Endothelial cell of umbilical vein (primary cell): Measurements from ENCODE around the gene RANBP17. TPM values are rescaled to one million over a fixed set of nuclear protein-coding genes. Genes with fewer than 3 reads are reported as not detected.

ENCODE experiments used
- BruUV-seq: library from RNA; stranded (reverse); fragments of 400-500 nt; replicated peaks from 2 replicates; lab custom pipeline; 2021; lab: Mats Ljungman, UMichigan
- CTCF ChIA-PET: fragments of 300-600, 350-600 bp; sonication (Branson Sonifier 250); formaldehyde crosslinking; loops from one replicate; lab custom pipeline; 2021; ENCODE audit warnings: antibody characterized with exemption, inconsistent platforms; lab: Charles Lee
- POLR2A ChIA-PET: fragments of 300-600, 350-600 bp; sonication (Branson Sonifier 250); formaldehyde crosslinking; loops from one replicate; lab custom pipeline; 2021; ENCODE audit warnings: antibody characterized with exemption, inconsistent platforms; lab: Charles Lee
- DNase-seq: peaks from one replicate; pipeline ENCODE4 v3.0.0-alpha.2; 2011; ENCODE audit warnings: low read depth, low spot score
- FAIRE-seq: peaks from 2 replicates; lab custom pipeline; 2011; peaks lifted over from hg19 to GRCh38; lab: Jason Lieb, UNC
- H2AFZ ChIP-seq: 2 replicates; pipeline ENCODE4 v1.6.0; 2012; ENCODE audit warnings: low read depth, low read length, control low read depth, inconsistent platforms
- H3K27ac ChIP-seq: 2 replicates; pipeline ENCODE4 v1.5.1; 2011; ENCODE audit warnings: low read depth, mild to moderate bottlenecking, control low read depth, low read length, moderate library complexity; ENCODE audit not compliant: insufficient read depth
- H3K27me3 ChIP-seq, 2 experiments: 2 replicates each; pipeline versions ENCODE4 v1.6.0 to v1.6.1; 2011; ENCODE audit warnings: low read length in 2 of 2, mixed read lengths in 1 of 2; ENCODE audit not compliant: control insufficient read depth in 2 of 2, insufficient read depth in 2 of 2
- H3K36me3 ChIP-seq, 2 experiments: 2 replicates in 1 of 2; 3 replicates in 1 of 2; pipeline ENCODE4 v1.5.1; 2011; ENCODE audit warnings: low read length in 2 of 2, mild to moderate bottlenecking in 1 of 2, moderate library complexity in 1 of 2; ENCODE audit not compliant: control insufficient read depth in 2 of 2, insufficient read depth in 2 of 2; ENCODE audit errors: extremely low read depth in 1 of 2
- H3K4me1 ChIP-seq: 3 replicates; pipeline ENCODE4 v1.5.1; 2011; ENCODE audit warnings: mild to moderate bottlenecking, low read length; ENCODE audit not compliant: control insufficient read depth, insufficient read depth; ENCODE audit errors: extremely low read depth
- H3K4me2 ChIP-seq: 2 replicates; pipeline ENCODE4 v1.6.1; 2011; ENCODE audit warnings: low read length, control low read depth, mixed read lengths; ENCODE audit not compliant: insufficient read depth
- H3K4me3 ChIP-seq, 3 experiments: fragments of 200-600 bp in 1 of 3; sonication (generic), shearing (Covaris generic) in 1 of 3; replicated peaks in 1 of 3; 2 replicates each; pipeline ENCODE4 v1.5.1; 2011 to 2016; ENCODE audit warnings: control low read depth in 3 of 3, low read length in 3 of 3, mild to moderate bottlenecking in 2 of 3, inconsistent platforms in 1 of 3, low read depth in 1 of 3, moderate library complexity in 1 of 3; ENCODE audit not compliant: insufficient read depth in 1 of 3
- H3K79me2 ChIP-seq: 2 replicates; pipeline ENCODE4 v1.6.0; 2012; ENCODE audit warnings: low read length, inconsistent platforms; ENCODE audit not compliant: control insufficient read depth, insufficient read depth
- H3K9ac ChIP-seq: replicated peaks from 2 replicates; pipeline ENCODE3; 2011; ENCODE audit warnings: low read length, control low read depth; ENCODE audit not compliant: insufficient read depth; ENCODE audit errors: extremely low read depth
- H3K9me1 ChIP-seq: replicated peaks from 3 replicates; pipeline ENCODE4 v1.6.0; 2011; ENCODE audit warnings: mild to moderate bottlenecking, low read length; ENCODE audit not compliant: control insufficient read depth, insufficient read depth; ENCODE audit errors: extremely low read depth
- H3K9me3 ChIP-seq: replicated peaks from 2 replicates; pipeline ENCODE4 v1.5.1; 2012; ENCODE audit warnings: low read length, inconsistent platforms; ENCODE audit not compliant: control insufficient read depth, insufficient read depth
- H4K20me1 ChIP-seq: replicated peaks from 2 replicates; pipeline ENCODE3; 2011; ENCODE audit warnings: mild to moderate bottlenecking, low read length; ENCODE audit not compliant: control insufficient read depth, insufficient read depth; ENCODE audit errors: extremely low read depth
- CTCF ChIP-seq, 2 donors: IDR thresholded peaks; 1 replicate in 1 of 2; 2 replicates in 1 of 2; pipeline ENCODE4 v1.5.1; 2011; ENCODE audit warnings: low read length in 2 of 2, mild to moderate bottlenecking in 2 of 2, moderate library complexity in 2 of 2, control low read depth in 1 of 2, inconsistent platforms in 1 of 2, low read depth in 1 of 2; ENCODE audit not compliant: insufficient read depth in 1 of 2; ENCODE audit errors: extremely low read depth in 1 of 2
- EZH2 ChIP-seq: IDR thresholded peaks from 2 replicates; pipeline ENCODE4 v1.6.1; 2012; ENCODE audit warnings: borderline replicate concordance, low read depth, mild to moderate bottlenecking, moderate library complexity, low read length, inconsistent platforms; ENCODE audit not compliant: severe bottlenecking
- FOS ChIP-seq: IDR thresholded peaks from 2 replicates; pipeline ENCODE4 v1.6.1; 2011; ENCODE audit warnings: mild to moderate bottlenecking, low read length, moderate library complexity, borderline replicate concordance; ENCODE audit not compliant: insufficient read depth
- GATA2 ChIP-seq: IDR thresholded peaks from 2 replicates; pipeline ENCODE4 v1.7.0; 2011; ENCODE audit warnings: low read depth, mild to moderate bottlenecking, moderate library complexity, mixed read lengths, low read length; ENCODE audit not compliant: insufficient read length, insufficient read depth
- JUN ChIP-seq: IDR thresholded peaks from 2 replicates; pipeline ENCODE4 v1.6.1; 2011; ENCODE audit warnings: borderline replicate concordance, low read depth; ENCODE audit not compliant: insufficient read length, insufficient read depth
- MAX ChIP-seq: IDR thresholded peaks from 2 replicates; pipeline ENCODE4 v1.6.1; 2011; ENCODE audit not compliant: insufficient read depth, insufficient read length
- MYC ChIP-seq: IDR thresholded peaks from one replicate; pipeline ENCODE4 v1.6.1; 2011; ENCODE audit warnings: mild to moderate bottlenecking, low read depth, low read length
- POLR2A ChIP-seq: IDR thresholded peaks from 2 replicates; pipeline ENCODE4 v1.6.1; 2012; ENCODE audit warnings: low read depth, mild to moderate bottlenecking, control low read depth, low read length
- POLR2AphosphoS5 ChIP-seq: IDR thresholded peaks from 2 replicates; pipeline ENCODE4 v1.6.1; 2012; ENCODE audit warnings: low read depth, mild to moderate bottlenecking, control low read depth, low read length, moderate library complexity; ENCODE audit not compliant: insufficient read depth
- dilution Hi-C: fragments of 300-500 bp; cut with MboI; formaldehyde crosslinking; loops from one replicate; pipeline ENCODE4 v1.15.0; 2019; ENCODE audit warnings: low sequenced_read_pairs; ENCODE audit not compliant: extremely low pct_ligation_motif_present
- intact Hi-C: fragments of 100-400 bp; cut with micrococcal nuclease; formaldehyde crosslinking; loops from one replicate; pipeline ENCODE4 v1.10.0; 2022
- polyA plus RNA-seq, 4 experiments: library from polyadenylated mRNA; depleted of rRNA in 3 of 4; stranded (reverse) in 3 of 4; unstranded in 1 of 4; fragments of >200 nt; gene quantifications; 2 replicates each; pipeline versions ENCODE4 v1.2.1 to v1.2.3, GENCODE V29; 2011 to 2012; ENCODE audit warnings: missing spikeins in 1 of 4
- total RNA-seq: library from RNA; stranded (reverse); gene quantifications from 2 replicates; pipeline ENCODE4 v1.2.3, GENCODE V29; 2021

Gene RANBP17
- total and polyA plus RNA-seq, 2 donors (not counting 3 experiments of a cell fraction or from before 2014, with no cell fraction given): 5.6 to 13.6 TPM

- ChIA-PET POLR2A (no interaction called here), CTCF (no interaction called here)
- dilution Hi-C loops (no loop called here), intact Hi-C loops (no loop called here)
- DNase-seq (no peak), FAIRE-seq (no peak)
- BruUV-seq: no TSS peak
- H2AFZ ChIP-seq: no peak overlapping the region
- no peak overlapping the region for H3K27ac ChIP-seq
- no peak overlapping the region for H3K4me2 ChIP-seq
- H3K79me2 ChIP-seq: no peaks in the 10 kb centered on the region
- H3K9me3 ChIP-seq: no peaks in the 10 kb centered on the region
- H3K9ac ChIP-seq: no peak overlapping the region
- H4K20me1 ChIP-seq: no peaks in the 10 kb centered on the region
- H3K4me1 ChIP-seq: no peaks in the 10 kb centered on the region
- TF ChIP-seq CTCF (IDR thresholded peaks at IDR 0.05; ENCODE audit: extremely low read depth in 1 of 2, insufficient read depth in 1 of 2, low read depth in 1 of 2, low read length in 2 of 2) (no peak), GATA2 (no peak), POLR2AphosphoS5 (no peak)
- H3K9me1 ChIP-seq: no peaks in the 10 kb centered on the region
- no peaks in the 10 kb centered on the region for H3K36me3 ChIP-seq
- H3K4me3 ChIP-seq: no peak overlapping the region
- no peaks in the 10 kb centered on the region for H3K27me3 ChIP-seq
Measured at GRCh38 chr5:171127314-171127713, 265.5 kb downstream of the RANBP17 start.

GRCh38 chr5:171128136-171128535 lies 266.3 kb downstream of the RANBP17 start:
- Histone ChIP-seq H4K20me1 (no peaks in the 10 kb centered on the region), H3K4me2 (no peak overlapping the region), H3K9me3 (no peaks in the 10 kb centered on the region), H3K36me3 (no peaks in the 10 kb centered on the region), H3K27me3 (no peaks in the 10 kb centered on the region), H3K4me3 (no peak overlapping the region), H3K9me1 (no peaks in the 10 kb centered on the region), H3K79me2 (no peaks in the 10 kb centered on the region), H3K4me1 (no peaks in the 10 kb centered on the region), H3K9ac (no peak overlapping the region), H2AFZ (no peak overlapping the region), H3K27ac (no peak overlapping the region)
- DNase-seq (no peak), FAIRE-seq (no peak)
- TF ChIP-seq POLR2A (no peak), EZH2 (no peak), POLR2AphosphoS5 (no peak), GATA2 (no peak), FOS (no peak), MYC (no peak), CTCF (IDR thresholded peaks at IDR 0.05; ENCODE audit: extremely low read depth in 1 of 2, insufficient read depth in 1 of 2, low read depth in 1 of 2, low read length in 2 of 2) (no peak), MAX (no peak), JUN (no peak)
- no TSS peak for BruUV-seq
- CTCF ChIA-PET: interaction anchor here (1.0 kb wide), 1 partner anchor 10 kb away, joined by 3 read pairs; no protein-coding TSS in a partner anchor
- POLR2A ChIA-PET: no interaction called here
- dilution Hi-C loops: no loop called here
- intact Hi-C loops: no loop called here
